Parathyroid adenoma (tissue), 2 donors: ENCODE measurements around the gene NSF.
"Not testable (repeated sequence)": the region's sequence is repeated elsewhere in the genome, so short reads cannot be mapped to it uniquely, and the experiment has no call there.

ENCODE experiments used
- H2AFZ ChIP-seq: fragments of 300-600 bp; sonication (generic); one replicate; pipeline ENCODE4 v1.7.0; 2017; ENCODE audit warnings: antibody characterized with exemption, mild to moderate bottlenecking
- H3K27ac ChIP-seq: fragments of 300-600 bp; sonication (generic); one replicate; pipeline ENCODE4 v1.7.0; 2017
- H3K27me3 ChIP-seq: fragments of 300-600 bp; sonication (generic); one replicate; pipeline ENCODE4 v1.7.0; 2017; ENCODE audit warnings: low read length; ENCODE audit not compliant: control insufficient read depth, insufficient read depth
- H3K36me3 ChIP-seq: fragments of 300-600 bp; sonication (generic); one replicate; pipeline ENCODE4 v1.7.0; 2017; ENCODE audit warnings: low read length; ENCODE audit not compliant: control insufficient read depth, insufficient read depth
- H3K4me1 ChIP-seq: fragments of 300-600 bp; sonication (generic); one replicate; pipeline ENCODE4 v1.7.0; 2017; ENCODE audit warnings: control low read depth
- H3K4me2 ChIP-seq: fragments of 300-600 bp; sonication (generic); one replicate; pipeline ENCODE4 v1.7.0; 2017; ENCODE audit warnings: low read length
- H3K4me3 ChIP-seq: fragments of 300-600 bp; sonication (generic); one replicate; pipeline ENCODE4 v1.7.0; 2017; ENCODE audit warnings: low read depth, low read length
- H3K79me2 ChIP-seq: fragments of 300-600 bp; sonication (generic); one replicate; pipeline ENCODE4 v1.7.0; 2017; ENCODE audit warnings: control low read depth
- H3K9ac ChIP-seq: fragments of 300-600 bp; sonication (generic); one replicate; pipeline ENCODE4 v1.7.0; 2017; ENCODE audit warnings: mild to moderate bottlenecking
- H3K9me3 ChIP-seq: fragments of 300-600 bp; sonication (generic); one replicate; pipeline ENCODE4 v1.7.0; 2017; ENCODE audit warnings: low read length; ENCODE audit not compliant: control insufficient read depth
- CTCF ChIP-seq: fragments of 300-600 bp; sonication (generic); IDR thresholded peaks from one replicate; pipeline ENCODE4 v1.7.0; 2017; ENCODE audit warnings: antibody characterized with exemption, mild to moderate bottlenecking
- donor health status: primary hyperparathyroidism.

The NSF gene

GRCh38 chr17:46765453-46765852, 175.0 kb downstream of the NSF start:
- no peak overlapping the region for H3K9ac ChIP-seq
- H3K4me3 ChIP-seq = no peak overlapping the region
- H3K27me3 ChIP-seq = no peaks in the 10 kb centered on the region
- no peaks in the 10 kb centered on the region for H3K9me3 ChIP-seq
- H3K36me3 ChIP-seq = no peaks in the 10 kb centered on the region
- no peak for TF ChIP-seq CTCF
- H3K27ac ChIP-seq = no peak overlapping the region
- no peaks in the 10 kb centered on the region for H3K79me2 ChIP-seq
- H2AFZ ChIP-seq = no peak overlapping the region
- no peak overlapping the region for H3K4me2 ChIP-seq
- H3K4me1 ChIP-seq = no peaks in the 10 kb centered on the region

- Histone ChIP-seq H3K27me3 (no peaks in the 10 kb centered on the region), H3K4me2 (no peak overlapping the region), H3K9me3 (no peaks in the 10 kb centered on the region), H3K9ac (no peak overlapping the region), H3K4me1 (no peaks in the 10 kb centered on the region), H3K27ac (no peak overlapping the region), H3K79me2 (no peaks in the 10 kb centered on the region), H2AFZ (no peak overlapping the region), H3K4me3 (no peak overlapping the region), H3K36me3 (no peaks in the 10 kb centered on the region)
- TF ChIP-seq CTCF = no peak
Measured at GRCh38 chr17:46766493-46767491, 176.3 kb downstream of the NSF start.

- TF ChIP-seq CTCF = no peak
- peaks cover 4% of the 10 kb centered on the region for H3K4me1 ChIP-seq
- H3K9ac ChIP-seq = no peak overlapping the region
- no peak overlapping the region for H3K4me2 ChIP-seq
- H2AFZ ChIP-seq = no peak overlapping the region
- no peaks in the 10 kb centered on the region for H3K9me3 ChIP-seq
- H3K27ac ChIP-seq = no peak overlapping the region
- no peaks in the 10 kb centered on the region for H3K36me3 ChIP-seq
- no peaks in the 10 kb centered on the region for H3K27me3 ChIP-seq
- H3K79me2 ChIP-seq = no peaks in the 10 kb centered on the region
- no peak overlapping the region for H3K4me3 ChIP-seq
Measured at GRCh38 chr17:46768540-46768870, 178.0 kb downstream of the NSF start.

DNA sequence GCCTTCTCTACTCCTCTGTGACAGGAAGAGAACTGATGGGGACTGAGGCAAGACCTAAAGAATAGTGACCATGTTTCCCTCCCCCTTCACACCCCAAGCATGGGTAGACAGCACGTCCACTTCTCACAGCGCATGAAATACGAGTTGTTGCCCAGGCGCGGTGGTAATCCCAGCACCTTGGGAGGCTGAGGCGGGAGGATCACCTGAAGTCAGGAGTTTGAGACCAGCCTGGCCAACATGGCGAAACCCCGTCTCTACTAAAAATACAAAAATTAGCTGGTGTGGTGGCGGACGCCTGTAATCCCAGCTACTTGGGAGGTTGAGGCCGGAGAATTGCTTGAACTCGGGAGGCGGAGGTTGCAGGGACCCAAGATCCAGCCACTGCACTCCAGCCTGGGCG, 178.4 kb downstream of the NSF start:
- H2AFZ ChIP-seq, H3K36me3 ChIP-seq, H3K4me3 ChIP-seq, H3K9me3 ChIP-seq, H3K9ac ChIP-seq, H3K27ac ChIP-seq, H3K79me2 ChIP-seq, H3K4me2 ChIP-seq, H3K27me3 ChIP-seq, H3K4me1 ChIP-seq: not testable (repeated sequence)

- no peak overlapping the region for H3K27ac ChIP-seq
- no peak overlapping the region for H3K9ac ChIP-seq
- TF ChIP-seq CTCF = no peak
- H3K27me3 ChIP-seq = no peaks in the 10 kb centered on the region
- H3K9me3 ChIP-seq = no peaks in the 10 kb centered on the region
- H3K79me2 ChIP-seq = no peaks in the 10 kb centered on the region
- H3K36me3 ChIP-seq = no peaks in the 10 kb centered on the region
- no peak overlapping the region for H2AFZ ChIP-seq
- H3K4me2 ChIP-seq = no peak overlapping the region
- no peak overlapping the region for H3K4me3 ChIP-seq
- H3K4me1 ChIP-seq = peaks cover 4% of the 10 kb centered on the region
Measured at GRCh38 chr17:46769531-46770438, 179.3 kb downstream of the NSF start.
